GM19099 (cell line): ENCODE results near the gene ECHDC1.
A peak's percentile ranks its signal among the peaks of the same experiment; 100 is the strongest.

Experiments
- POLR2A ChIP-seq: IDR thresholded peaks from 3 replicates; pipeline ENCODE4 v1.6.1; 2011; ENCODE audit warnings: low read depth; ENCODE audit not compliant: insufficient read length; ENCODE audit errors: extremely low read depth

The ECHDC1 gene

GRCh38 chr6:127342946-127343808, at the start of gene ECHDC1:
ECHDC1 (minus strand) TSS chr6:127343609; CDS start chr6:127331028, 12,581 bp downstream.
- peak; percentile 85 for TF ChIP-seq POLR2A

- no peak for TF ChIP-seq POLR2A
Measured at GRCh38 chr6:127392301-127392700, 48.9 kb upstream of the ECHDC1 start.

GRCh38 chr6:127391094-127391953, 47.9 kb upstream of the ECHDC1 start:
- TF ChIP-seq POLR2A = no peak

- no peak for TF ChIP-seq POLR2A
Measured at GRCh38 chr6:127389706-127390105, 46.3 kb upstream of the ECHDC1 start.

- no peak for TF ChIP-seq POLR2A
Measured at GRCh38 chr6:127385668-127386430, 42.4 kb upstream of the ECHDC1 start.

GRCh38 chr6:127383988-127384387, 40.6 kb upstream of the ECHDC1 start:
- no peak for TF ChIP-seq POLR2A

GRCh38 chr6:127382413-127382812, 39.0 kb upstream of the ECHDC1 start:
- no peak for TF ChIP-seq POLR2A

- TF ChIP-seq POLR2A = no peak
Measured at GRCh38 chr6:127381384-127381783, 38.0 kb upstream of the ECHDC1 start.

GRCh38 chr6:127376685-127377084, 33.3 kb upstream of the ECHDC1 start:
- TF ChIP-seq POLR2A = no peak

- TF ChIP-seq POLR2A = no peak
Measured at GRCh38 chr6:127367023-127367375, 23.6 kb upstream of the ECHDC1 start.

- TF ChIP-seq POLR2A = no peak
Measured at GRCh38 chr6:127366282-127367022, 23.0 kb upstream of the ECHDC1 start.

- TF ChIP-seq POLR2A = no peak
Measured at GRCh38 chr6:127365874-127366273, 22.5 kb upstream of the ECHDC1 start.

- TF ChIP-seq POLR2A = no peak
Measured at GRCh38 chr6:127352524-127352923, 9.1 kb upstream of the ECHDC1 start.

GRCh38 chr6:127349980-127350379, 6.6 kb upstream of the ECHDC1 start:
- TF ChIP-seq POLR2A = no peak
